ENCODE data around the gene NDRG2.

Gene NDRG2

DNA sequence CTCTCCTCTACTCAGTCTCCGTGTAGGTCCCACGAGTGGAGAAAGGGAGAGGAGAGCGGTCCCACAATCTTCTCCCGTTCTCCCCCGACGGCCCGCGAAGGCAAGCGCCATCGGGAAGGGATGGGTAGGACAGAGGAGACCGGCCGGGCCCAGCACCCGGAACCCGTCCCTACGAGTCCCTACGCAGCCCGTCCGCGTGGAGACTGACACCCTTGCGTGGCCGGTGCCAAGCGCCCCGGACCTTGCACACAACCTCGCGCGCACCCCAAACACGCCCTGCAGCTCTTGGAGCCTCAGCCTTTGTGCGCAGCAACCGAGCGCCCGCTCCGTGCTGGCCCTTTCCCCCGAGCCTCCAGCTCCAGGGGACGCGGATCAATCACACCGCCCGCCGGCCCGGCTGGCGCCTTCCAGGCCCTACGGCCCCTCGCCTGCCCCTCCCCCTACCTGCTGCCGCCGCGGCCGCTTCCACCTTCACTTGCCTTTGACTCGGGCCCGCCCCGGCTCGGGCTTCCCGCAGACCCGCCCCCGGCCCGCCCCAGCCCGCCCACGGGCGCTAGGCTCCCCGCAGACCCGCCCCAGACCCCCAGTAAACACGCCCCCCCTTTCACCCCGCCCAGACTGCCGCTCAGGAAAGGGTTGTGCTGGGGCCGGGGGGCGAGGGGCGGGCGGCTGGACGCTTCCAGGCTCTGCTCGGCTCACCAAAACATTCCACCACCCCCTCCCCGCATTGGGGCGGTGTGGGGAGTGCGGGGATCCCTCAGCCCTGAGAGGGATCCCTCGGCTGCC is at the start of gene NDRG2:
NDRG2 (minus strand) TSS at position 477 of the 786 bp plus-strand sequence. CDS start 1,746 bp downstream, outside the sequence.
- peak; percentile 23 for DNase-seq

DNA sequence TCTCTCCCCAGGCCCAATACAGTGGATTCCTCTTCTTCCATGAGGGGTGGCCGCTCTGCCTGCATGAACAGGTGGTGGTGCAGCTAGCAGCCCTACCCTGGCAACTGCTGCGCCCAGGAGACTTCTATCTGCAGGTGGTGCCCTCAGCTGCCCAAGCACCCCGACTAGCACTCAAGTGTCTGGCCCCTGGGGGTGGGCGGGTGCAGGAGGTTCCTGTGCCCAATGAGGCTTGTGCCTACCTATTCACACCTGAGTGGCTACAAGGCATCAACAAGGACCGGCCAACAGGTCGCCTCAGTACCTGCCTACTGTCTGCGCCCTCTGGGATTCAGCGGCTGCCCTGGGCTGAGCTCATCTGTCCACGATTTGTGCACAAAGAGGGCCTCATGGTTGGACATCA is 49.1 kb upstream of the NDRG2 start:
- no peak for DNase-seq

DNA sequence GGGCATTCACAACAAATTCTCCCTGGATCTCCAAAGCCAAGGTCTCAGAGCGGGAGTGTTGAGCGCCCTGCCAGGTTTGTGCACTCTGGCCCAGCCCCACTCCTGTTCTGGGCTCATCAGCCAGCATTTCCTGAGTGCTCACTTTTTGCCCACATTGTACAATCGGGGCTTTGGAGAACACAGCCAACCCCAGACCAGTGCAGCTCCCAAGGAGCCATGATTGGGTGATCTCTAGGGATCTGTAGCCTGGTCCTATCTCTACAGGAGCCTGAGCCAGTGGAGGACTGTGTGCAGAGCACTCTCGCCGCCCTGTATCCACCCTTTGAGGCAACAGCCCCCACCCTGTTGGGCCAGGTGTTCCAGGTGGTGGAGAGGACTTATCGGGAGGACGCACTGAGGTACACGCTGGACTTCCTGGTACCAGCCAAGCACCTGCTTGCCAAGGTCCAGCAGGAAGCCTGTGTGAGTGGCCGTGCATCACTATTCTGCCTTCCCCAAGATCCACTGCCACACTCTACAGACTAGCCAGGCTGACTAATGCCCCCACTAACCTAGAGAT is 48.0 kb upstream of the NDRG2 start:
- no peak for DNase-seq

DNA sequence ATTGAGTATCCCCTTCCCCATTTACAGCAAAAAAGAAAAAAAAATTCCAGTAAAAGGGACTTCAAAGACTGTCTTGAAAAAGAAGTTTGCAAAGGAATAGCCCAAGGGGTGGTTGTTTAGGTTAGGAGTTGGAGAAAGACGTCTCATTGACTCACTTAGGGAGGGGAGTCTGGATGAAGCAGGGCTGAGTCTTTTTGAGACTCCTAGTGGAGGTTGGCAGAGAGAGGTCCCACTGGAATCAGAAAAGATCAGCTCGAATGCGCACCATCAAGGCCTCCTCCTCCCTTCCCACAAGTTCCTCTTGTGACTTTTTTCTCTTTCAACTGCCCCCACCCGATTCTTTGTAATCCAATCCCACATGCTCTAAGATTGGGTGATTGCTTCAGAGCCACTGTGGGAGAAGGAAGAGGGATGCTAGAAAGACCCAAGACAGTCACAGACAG is 47.2 kb upstream of the NDRG2 start:
- peak; percentile 86 for DNase-seq

DNA sequence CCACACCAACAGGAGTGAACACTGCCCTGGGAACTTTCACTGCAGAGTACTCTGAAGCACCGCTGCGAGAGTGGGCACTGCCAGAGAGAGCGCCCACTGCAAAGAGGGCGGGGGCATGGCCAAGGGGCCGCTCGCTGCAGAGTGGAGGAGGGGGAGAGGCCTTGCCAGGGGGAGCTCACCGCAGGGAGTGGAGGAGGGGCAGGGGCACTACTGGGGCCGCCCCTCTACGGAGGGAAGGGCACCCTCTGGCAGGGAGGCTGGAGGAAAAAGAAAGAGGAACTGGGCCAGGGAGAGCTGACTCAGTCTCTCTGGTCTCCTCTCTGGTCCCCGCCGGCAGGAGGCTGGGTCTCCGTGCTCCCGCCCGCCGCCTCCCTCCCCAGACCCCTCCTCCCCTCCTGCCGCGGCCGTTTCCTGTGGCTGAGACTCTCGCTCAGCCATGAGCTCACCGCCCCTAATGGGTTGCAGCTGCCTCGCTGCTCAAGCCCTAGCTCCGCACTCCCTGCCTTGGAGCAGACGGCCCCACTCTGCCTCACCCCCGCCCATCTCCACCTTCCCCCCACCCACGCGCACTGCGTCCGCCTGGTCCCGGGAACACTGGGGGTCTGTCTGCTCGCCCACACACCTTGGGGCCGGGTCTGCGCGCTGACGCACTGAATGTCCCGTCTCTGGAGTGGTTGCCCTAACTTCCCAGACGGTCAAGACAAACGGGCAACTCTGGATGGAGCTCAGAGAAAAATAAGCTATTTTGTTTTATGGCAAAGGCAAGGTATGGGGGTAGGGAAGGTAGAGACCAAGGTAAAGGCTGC is 46.6 kb upstream of the NDRG2 start:
- DNase-seq = peak; percentile 96

DNA sequence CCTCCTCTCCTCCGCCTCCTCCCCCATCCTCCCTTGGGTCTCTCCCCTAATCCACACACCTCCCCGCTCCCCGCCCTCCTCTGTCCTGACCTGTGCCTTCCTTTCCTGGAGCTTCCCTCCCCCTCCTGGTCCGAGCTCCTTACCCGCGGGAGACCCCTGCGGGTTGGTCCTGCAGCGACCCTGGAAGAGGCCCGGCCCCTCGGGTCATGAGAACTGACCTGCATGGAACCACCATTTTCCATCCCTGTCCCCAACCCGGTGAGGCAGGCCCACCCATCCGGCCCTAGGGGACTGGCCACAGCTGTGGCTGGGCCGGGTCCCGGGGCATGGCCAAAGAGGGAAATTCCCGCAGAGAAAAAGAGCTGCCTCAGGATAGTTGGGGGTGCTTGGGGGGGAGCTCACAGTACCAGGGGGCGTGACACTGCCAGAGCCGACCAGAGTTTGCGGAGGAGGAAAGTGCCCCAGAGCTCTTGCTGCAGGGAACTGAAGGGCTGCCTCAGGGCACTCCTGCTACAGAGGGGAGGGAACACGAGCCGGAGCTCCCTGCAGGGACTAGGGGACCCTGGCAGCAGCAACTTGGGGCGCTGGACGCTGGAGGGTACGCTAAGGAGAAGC is 45.9 kb upstream of the NDRG2 start:
- peak; percentile 44 for DNase-seq

DNA sequence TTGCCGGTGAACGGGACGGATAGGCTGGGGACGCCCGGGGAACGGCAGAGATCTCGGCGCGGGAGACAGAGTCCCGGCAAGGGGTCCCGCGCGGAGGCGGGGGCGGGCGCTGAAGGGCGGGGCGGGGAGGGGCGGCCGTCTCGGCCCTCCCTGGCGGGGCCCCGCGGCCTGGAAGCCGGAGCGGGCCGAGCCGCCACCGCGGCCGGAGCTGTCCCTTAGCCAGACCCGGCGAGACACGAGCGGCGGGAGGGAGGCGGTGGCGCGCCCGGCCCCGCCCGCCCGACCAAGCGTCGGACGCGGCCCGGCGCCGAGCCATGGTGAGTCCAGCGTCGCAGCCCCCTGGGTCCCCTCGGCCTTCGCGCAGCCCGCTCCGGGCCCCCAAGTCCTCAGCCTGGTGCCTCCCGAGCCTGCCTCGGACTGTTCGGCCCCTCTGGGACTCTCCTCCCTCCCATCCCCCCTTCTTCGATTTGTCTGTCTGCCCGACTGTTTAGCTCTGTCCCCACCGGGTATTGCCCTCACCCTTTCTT is 45.3 kb upstream of the NDRG2 start, which contains the start of gene ARHGEF40:
ARHGEF40 (plus strand) TSS at position 222 of the 527 bp plus-strand sequence; CDS start at position 315, 93 bp downstream.
- DNase-seq = peak; percentile 49

DNA sequence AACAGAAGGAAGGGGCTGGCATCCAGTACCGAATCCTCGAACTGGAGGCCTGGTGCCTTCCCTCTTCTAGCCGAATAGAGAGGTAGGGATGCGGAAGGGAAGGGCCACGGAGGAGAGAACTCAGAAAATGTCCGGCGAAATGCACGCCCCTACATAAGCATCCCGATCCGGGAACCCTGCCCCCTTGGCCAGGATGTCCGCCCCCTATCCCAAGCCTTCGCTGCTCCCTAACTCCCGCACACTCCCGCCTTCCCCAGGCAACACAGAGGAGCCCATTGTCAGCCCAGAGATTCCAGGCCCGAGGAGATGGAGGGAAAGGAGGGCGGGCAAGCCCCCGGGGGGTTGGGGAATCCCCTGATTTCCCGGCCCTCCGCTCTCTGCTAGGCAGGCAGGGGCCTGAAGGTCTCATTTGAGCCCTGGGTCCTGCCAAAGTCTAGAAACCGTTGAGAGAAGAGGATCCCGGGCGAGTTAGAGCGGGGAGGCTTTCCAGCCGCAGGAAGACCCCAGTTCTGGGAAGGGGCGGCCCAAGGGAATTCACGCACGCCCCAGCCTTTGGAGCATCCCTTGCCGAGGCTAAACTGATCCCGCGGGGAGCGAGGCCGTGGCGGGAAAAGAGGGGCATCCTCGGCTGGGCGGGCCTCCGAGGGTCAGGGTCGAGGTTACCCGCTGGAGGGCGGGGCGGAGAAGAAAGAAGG is 44.7 kb upstream of the NDRG2 start:
- DNase-seq = peak; percentile 39

DNA sequence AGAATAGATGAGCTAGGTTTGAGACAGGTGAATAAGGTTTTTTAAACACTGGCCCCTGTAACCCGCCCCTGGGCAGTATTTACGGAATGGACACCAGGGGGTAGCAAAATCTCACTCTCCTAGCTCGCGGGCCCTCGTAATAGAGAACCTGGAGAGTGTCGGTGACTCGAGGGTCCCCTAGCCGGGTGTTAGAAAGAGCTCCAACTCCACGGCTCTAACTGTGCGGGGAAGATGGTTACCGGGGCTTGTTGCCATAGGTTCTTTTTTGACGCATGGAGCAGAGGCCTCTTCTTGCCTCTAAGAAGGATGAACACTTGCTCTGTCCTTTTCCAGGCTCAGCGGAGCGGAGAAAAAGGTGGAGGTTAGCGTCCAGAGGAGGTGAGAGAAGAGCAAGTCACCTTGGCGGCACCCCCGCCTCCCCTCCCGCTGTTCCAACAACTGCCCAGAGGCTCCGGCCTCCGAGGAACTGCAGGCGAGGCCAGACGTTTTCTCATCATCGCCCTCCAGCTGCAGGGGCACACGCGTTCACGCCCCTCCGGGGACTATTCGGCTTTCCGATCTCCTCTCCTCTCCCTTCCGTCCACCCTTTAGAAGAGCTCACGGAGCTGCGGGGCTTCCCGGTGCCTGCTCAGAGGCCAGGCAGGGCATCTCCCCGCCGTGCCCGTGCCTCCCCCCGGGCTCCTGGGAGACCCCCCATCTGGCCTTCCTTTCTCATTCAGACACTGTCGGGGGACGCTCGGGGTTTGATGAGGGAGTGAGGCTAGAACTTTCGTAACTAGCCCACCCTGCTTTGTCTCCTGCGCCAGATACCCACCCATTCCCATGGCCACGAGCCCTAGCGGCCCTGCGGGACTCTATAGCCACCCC is 43.9 kb upstream of the NDRG2 start:
- DNase-seq = peak; percentile 68

DNA sequence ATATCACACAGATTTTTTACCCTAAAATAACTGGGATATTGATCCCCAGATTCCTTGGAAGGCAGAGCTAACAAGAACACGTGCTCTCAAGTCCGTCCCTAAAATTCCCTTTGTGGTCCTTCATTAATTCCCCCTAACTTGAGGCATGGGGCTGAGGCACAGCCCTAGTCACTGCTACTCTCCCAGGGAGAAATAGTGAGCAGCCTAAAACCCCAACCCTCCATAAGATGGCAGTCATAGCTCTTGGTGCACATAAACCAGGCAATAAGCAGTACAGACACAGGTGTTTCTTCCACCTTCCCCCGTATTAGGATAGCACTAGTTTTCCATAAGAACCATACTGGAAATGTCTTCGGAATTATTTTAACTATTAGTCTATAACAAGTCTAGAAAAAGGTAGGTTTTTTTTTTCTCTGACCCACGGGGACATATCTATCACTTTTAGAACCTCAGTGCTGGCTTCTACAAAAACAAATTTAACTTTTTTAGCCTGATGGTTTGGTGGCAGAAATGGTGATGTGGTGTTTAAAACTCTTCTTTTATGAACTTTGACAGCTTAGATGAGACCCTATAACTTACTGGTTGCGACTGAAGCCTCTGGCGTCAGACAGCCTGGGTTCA is 42.1 kb upstream of the NDRG2 start:
- no peak for DNase-seq

DNA sequence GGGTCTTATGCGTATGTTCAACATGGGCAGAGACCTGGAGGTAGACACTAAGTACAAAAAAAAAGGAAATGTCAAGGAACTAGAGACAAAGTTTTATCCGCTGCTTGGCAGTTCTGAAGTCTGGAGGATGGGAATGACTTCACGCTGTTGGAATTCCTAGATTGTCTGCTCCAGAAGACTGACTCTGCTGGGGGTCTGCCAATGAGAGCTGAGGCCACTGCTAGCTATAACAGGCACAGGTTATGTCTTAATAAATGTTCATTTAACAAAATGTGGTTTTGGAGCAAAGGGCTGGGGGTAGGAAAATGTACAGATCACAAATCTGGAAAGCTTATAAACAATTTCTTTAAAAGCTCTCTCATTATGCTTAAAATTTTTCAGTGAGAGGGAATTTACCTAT is 38.6 kb upstream of the NDRG2 start:
- peak; percentile 96 for DNase-seq

DNA sequence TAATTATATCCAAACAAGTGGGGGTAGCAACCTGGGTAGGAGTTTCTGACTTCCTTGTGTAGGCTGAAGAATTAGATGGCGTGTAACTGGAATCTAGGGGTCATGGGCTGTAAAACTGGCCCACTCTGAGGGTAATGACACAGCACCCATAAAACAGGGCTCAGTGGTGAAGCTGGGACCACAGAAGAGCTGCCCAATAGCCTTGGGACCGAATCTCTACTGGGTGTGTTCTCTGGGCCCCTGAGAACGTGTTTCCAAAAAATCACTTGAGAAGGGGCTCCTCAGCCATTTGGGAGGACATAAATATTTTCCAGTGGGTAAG is 36.4 kb upstream of the NDRG2 start:
- no peak for DNase-seq

DNA sequence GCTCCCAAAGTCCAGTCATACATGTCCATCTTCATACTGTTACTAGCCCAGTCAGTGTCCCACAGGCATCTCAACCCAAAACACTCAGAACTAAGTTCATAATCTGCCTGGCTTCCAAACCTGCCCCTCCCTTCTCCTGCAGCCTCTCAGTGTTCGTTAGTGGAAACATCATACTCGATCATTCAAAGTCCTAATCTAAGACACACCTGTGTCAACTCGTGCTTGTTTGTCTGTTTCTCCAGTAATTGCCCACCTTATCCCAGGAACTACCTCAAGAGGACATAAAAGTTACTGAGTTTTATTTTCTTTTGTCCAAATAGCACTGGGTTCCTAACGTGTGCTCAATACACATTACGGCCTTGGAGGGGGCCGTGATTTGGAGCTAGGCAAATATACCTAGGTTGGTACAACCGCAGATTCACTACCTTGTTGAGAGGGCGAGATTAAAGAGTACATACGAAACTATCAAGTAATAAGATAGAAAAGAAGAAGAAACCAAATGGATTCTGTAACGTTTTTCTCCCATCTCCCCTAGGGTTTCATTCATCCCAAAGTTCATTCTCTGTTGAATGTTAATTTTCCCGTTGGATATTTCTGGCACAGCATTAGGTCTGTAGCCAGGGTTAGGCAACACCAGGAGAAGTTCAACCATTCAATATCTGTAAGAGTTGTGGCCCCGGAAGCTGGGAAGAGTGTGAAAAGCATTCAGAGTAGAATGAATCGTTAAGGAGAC is 35.9 kb upstream of the NDRG2 start:
- DNase-seq = no peak

DNA sequence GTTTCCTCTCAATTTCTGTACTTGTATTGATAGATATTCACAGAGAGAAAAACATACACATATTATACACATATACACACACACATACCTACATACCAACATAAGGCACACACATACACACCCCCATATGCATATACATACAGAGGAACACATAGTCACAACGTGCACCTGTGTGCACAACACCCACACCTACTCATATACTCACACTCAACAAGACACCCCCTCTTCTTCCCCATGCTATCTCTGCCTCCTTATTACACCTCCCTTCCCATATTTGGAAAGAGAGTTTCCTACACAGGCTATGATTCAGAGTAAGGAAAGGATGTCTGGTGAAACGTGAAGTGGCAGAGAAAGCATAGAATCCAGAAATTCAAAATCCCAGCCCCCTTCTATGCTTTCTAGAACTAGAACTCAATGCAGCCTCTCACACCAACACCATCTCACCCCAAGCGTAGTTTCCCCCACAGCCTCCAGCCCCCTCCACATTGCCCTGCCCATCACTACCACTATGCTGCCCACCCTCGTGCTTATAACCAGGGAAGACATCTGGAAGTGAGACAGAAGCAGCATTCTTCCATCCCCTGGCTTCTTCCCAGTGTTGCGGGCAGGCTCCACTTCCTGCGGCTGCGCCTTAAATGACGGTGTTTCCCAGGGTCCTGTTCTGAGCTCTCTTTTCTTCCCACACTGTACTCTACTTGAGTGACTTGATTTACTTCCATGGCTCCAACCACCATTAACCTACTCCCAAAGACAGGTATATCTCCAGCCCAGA is 35.2 kb upstream of the NDRG2 start:
- peak; percentile 47 for DNase-seq

DNA sequence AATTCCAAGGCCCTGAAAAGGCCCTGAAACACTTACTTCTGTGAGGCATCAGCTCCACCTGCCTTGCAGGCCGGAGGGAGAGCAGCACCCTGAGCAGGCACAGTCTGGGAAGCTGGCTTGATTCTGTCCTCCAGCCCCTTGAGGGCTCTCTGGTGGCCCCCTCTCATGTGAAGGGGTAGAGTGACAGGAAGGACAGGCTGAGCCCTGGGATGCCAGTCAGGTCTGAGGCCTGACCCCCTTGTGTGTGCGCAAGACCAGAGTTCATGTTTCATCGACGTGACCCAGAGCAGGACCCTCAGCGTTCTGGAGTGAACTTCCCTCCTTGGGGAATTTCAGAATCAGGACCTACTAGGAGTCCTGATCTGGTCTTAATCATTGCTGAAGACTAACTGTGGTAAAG is 34.0 kb upstream of the NDRG2 start:
- DNase-seq = no peak

DNA sequence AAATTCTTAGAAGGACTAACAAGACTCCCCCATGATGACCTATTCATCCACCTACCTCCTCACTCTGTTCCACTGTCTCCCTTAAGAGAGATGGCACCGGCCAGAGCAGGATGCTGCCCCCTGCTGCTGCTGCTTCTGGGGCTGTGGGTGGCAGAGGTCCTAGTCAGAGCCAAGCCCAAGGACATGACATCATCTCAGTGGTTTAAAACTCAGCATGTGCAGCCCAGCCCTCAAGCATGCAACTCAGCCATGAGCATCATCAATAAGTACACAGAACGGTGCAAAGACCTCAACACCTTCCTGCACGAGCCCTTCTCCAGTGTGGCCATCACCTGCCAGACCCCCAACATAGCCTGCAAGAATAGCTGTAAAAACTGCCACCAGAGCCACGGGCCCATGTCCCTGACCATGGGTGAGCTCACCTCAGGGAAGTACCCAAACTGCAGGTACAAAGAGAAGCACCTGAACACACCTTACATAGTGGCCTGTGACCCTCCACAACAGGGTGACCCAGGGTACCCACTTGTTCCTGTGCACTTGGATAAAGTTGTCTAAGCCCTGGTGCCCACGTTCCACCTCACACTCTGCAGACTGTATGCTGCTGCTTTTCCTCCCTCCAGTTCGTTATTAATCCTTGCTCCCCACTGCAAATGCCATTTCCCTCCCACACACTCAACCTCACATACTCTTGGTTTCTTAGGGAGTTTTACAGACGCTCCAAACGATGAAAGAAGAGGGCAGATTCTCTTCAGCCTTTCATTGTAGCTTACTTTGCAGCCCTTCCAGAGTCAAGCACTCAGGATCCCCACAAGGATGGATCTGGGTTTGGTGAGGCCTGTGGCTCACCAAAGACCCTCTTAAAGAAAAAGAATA is 33.2 kb upstream of the NDRG2 start, which contains the start of gene RNASE8:
RNASE8 (plus strand) TSS at position 20 of the 873 bp plus-strand sequence; CDS start at position 91, 71 bp downstream.
- DNase-seq = no peak

DNA sequence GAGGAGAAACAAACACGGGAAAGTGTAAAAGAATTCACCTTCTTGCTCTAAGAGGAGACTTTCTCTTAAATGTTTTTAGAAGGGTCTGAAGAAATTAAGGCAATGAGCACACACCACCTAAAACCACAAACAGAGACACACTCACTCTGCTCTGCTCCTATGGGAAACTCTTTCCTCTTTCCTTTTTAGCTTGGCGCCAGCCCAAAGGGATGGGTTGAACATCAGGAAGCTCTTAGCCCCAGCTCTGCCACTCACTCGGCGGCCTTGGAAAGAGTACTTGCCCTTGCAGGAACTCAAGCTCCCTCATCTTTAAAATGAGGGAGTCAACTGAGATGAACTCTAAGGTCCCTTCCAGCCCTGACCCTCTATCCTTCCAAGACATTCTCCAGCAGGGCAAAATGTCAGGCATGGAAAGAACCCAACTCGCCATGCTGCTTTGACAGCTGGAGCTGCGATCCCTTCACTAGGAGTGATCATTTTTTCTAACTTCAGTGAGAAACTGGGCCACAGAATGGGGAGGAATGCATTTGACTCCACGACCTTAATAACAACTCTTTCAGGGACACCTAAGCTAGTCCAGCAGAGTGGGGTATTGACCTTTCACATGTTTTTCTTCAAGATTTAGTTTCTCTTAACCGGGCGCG is 31.8 kb upstream of the NDRG2 start:
- peak; percentile 75 for DNase-seq
